Spinal cord (tissue), 10 donors: ENCODE data around the gene EIF3L. TPM values are rescaled to one million over a fixed set of nuclear protein-coding genes. Genes with fewer than 3 reads are reported as not detected.

Experiments
- DNase-seq, 6 donors: peaks; one replicate each; pipeline versions ENCODE4 v3.0.0 to v3.0.0-alpha.2; 2013 to 2015; ENCODE audit warnings: low spot score in 6 of 6, low read depth in 4 of 6
- H3K27ac ChIP-seq: one replicate; pipeline ENCODE4 v1.5.1; 2013; ENCODE audit warnings: low read depth, low read length, control low read depth
- H3K27me3 ChIP-seq: one replicate; pipeline ENCODE4 v1.6.1; 2013; ENCODE audit warnings: low read length; ENCODE audit not compliant: control insufficient read depth, insufficient read depth
- H3K36me3 ChIP-seq: one replicate; pipeline ENCODE4 v1.6.1; 2013; ENCODE audit warnings: low read length; ENCODE audit not compliant: control insufficient read depth, insufficient read depth
- H3K4me1 ChIP-seq: one replicate; pipeline ENCODE4 v1.6.1; 2013; ENCODE audit warnings: low read length; ENCODE audit not compliant: control insufficient read depth, insufficient read depth
- H3K4me3 ChIP-seq: one replicate; pipeline ENCODE4 v1.5.1; 2013; ENCODE audit warnings: low read depth, low read length, control low read depth
- H3K9me3 ChIP-seq: one replicate; pipeline ENCODE4 v1.6.1; 2013; ENCODE audit warnings: low read length; ENCODE audit not compliant: control insufficient read depth, insufficient read depth
- WGBS: methylation state at CpG from one replicate; pipeline ENCODE4 v1.1.5; 2013; ENCODE audit warnings: missing lambda C conversion rate; ENCODE audit not compliant: insufficient coverage; 5-methylcytosine and 5-hydroxymethylcytosine counted together
- polyA plus RNA-seq, 2 donors: library from polyadenylated mRNA; unstranded; fragments of 120-200 nt; gene quantifications; one replicate each; pipeline ENCODE4 v1.2.1, GENCODE V29; 2013; ENCODE audit not compliant: insufficient read length in 2 of 2
- total RNA-seq, 2 donors: library from RNA; depleted of rRNA in 1 of 2; stranded (reverse); fragments of 120-200 nt in 1 of 2; fragments of >200 nt in 1 of 2; gene quantifications; one replicate each; pipeline versions ENCODE4 v1.2.3 to v1.2.4, GENCODE V29; 2013 to 2014
- donor health status: healthy.

Gene EIF3L
- total and polyA plus RNA-seq, 4 donors, result 347 to 814 (median 612) TPM

GRCh38 chr22:37910890-37911672 is 61.9 kb downstream of the EIF3L start:
- H3K4me3 ChIP-seq, result no peak overlapping the region

GRCh38 chr22:37911697-37912096 is 62.5 kb downstream of the EIF3L start:
- Histone ChIP-seq H3K27me3 (no peaks in the 10 kb centered on the region), H3K4me3 (no peak overlapping the region), H3K27ac (no peak overlapping the region), H3K9me3 (no peaks in the 10 kb centered on the region), H3K4me1 (peaks cover 39% of the 10 kb centered on the region), H3K36me3 (peaks cover 73% of the 10 kb centered on the region)
- WGBS, result 96% methylated on average over 3 of the region's 8 CpGs
- DNase-seq, result no peak

More at GRCh38 chr22:37910890-37911672, 61.9 kb downstream of the EIF3L start:
- no peaks in the 10 kb centered on the region for H3K27me3 ChIP-seq
- no peaks in the 10 kb centered on the region for H3K9me3 ChIP-seq
- H3K4me1 ChIP-seq, result peaks cover 40% of the 10 kb centered on the region
- H3K27ac ChIP-seq, result no peak overlapping the region
- DNase-seq, result no peak
- H3K36me3 ChIP-seq, result peaks cover 66% of the 10 kb centered on the region
- WGBS, result 43% methylated on average over 9 of the region's 15 CpGs

- Histone ChIP-seq H3K4me1 (peaks cover 34% of the 10 kb centered on the region), H3K4me3 (no peak overlapping the region), H3K36me3 (peaks cover 73% of the 10 kb centered on the region), H3K9me3 (no peaks in the 10 kb centered on the region), H3K27ac (no peak overlapping the region), H3K27me3 (no peaks in the 10 kb centered on the region)
- 100% methylated on average over 2 of the region's 8 CpGs for WGBS
- no peak for DNase-seq
These were observed 63.0 kb downstream of the EIF3L start for GRCh38 chr22:37912171-37912570.

GRCh38 chr22:37913233-37913721 is 64.1 kb downstream of the EIF3L start:
- Histone ChIP-seq H3K4me1 (peaks cover 27% of the 10 kb centered on the region), H3K4me3 (no peak overlapping the region), H3K9me3 (no peaks in the 10 kb centered on the region), H3K27me3 (no peaks in the 10 kb centered on the region), H3K36me3 (peaks cover 80% of the 10 kb centered on the region), H3K27ac (no peak overlapping the region)
- 80% methylated on average over 2 of the region's 7 CpGs for WGBS
- no peak for DNase-seq

- Histone ChIP-seq H3K36me3 (peaks cover 90% of the 10 kb centered on the region), H3K4me3 (no peak overlapping the region), H3K9me3 (no peaks in the 10 kb centered on the region), H3K4me1 (peaks cover 5% of the 10 kb centered on the region), H3K27ac (no peak overlapping the region), H3K27me3 (no peaks in the 10 kb centered on the region)
- peak in 1 of 6 donors; percentile 73 for DNase-seq
- 83% methylated on average over 5 of the region's 5 CpGs for WGBS
These were observed 67.1 kb downstream of the EIF3L start for GRCh38 chr22:37916311-37916710.

- WGBS, result 83% methylated on average over 2 of the region's 4 CpGs
- Histone ChIP-seq H3K27ac (no peak overlapping the region), H3K4me3 (no peak overlapping the region), H3K4me1 (no peaks in the 10 kb centered on the region), H3K36me3 (peaks cover 88% of the 10 kb centered on the region), H3K27me3 (no peaks in the 10 kb centered on the region), H3K9me3 (no peaks in the 10 kb centered on the region)
- no peak for DNase-seq
These were observed 68.8 kb downstream of the EIF3L start for GRCh38 chr22:37917874-37918548.

GRCh38 chr22:37918580-37919270 is 69.5 kb downstream of the EIF3L start:
- WGBS, result 86% methylated on average over 22 of the region's 25 CpGs
- H3K4me3 ChIP-seq, result no peak overlapping the region
- peaks cover 87% of the 10 kb centered on the region for H3K36me3 ChIP-seq

GRCh38 chr22:37920126-37920525 is 70.9 kb downstream of the EIF3L start:
- no CpG with 5 or more reads among the region's 5 CpGs for WGBS
- no peak for DNase-seq
- peaks cover 92% of the 10 kb centered on the region for H3K36me3 ChIP-seq
- H3K4me3 ChIP-seq, result no peak overlapping the region
- H3K27ac ChIP-seq, result no peak overlapping the region
- H3K4me1 ChIP-seq, result no peaks in the 10 kb centered on the region
- no peaks in the 10 kb centered on the region for H3K27me3 ChIP-seq
- no peaks in the 10 kb centered on the region for H3K9me3 ChIP-seq

More at GRCh38 chr22:37918580-37919270, 69.5 kb downstream of the EIF3L start:
- Histone ChIP-seq H3K27me3 (no peaks in the 10 kb centered on the region), H3K9me3 (no peaks in the 10 kb centered on the region), H3K27ac (no peak overlapping the region), H3K4me1 (no peaks in the 10 kb centered on the region)
- no peak for DNase-seq

- H3K36me3 ChIP-seq, result peaks cover 94% of the 10 kb centered on the region
- H3K4me3 ChIP-seq, result no peak overlapping the region
These were observed 73.0 kb downstream of the EIF3L start for GRCh38 chr22:37922191-37922590.

More at GRCh38 chr22:37922191-37922590, 73.0 kb downstream of the EIF3L start:
- DNase-seq, result no peak
- 88% methylated on average over 5 of the region's 11 CpGs for WGBS
- Histone ChIP-seq H3K27me3 (no peaks in the 10 kb centered on the region), H3K27ac (no peak overlapping the region), H3K9me3 (no peaks in the 10 kb centered on the region), H3K4me1 (no peaks in the 10 kb centered on the region)
